Omental fat pad (tissue), 4 donors: ENCODE measurements around the gene FLG2. TPM values are rescaled to one million over a fixed set of nuclear protein-coding genes. Genes with fewer than 3 reads are reported as not detected.

ENCODE experiments used
- ATAC-seq: fragments of 150-250 bp; one replicate; pipeline ENCODE4 v1.9.1; 2016; ENCODE audit warnings: mild to moderate bottlenecking, moderate library complexity; ENCODE audit not compliant: low FRiP score
- DNase-seq: peaks from one replicate; pipeline ENCODE4 v3.0.0-alpha.2; 2019; ENCODE audit warnings: low spot score
- CTCF ChIP-seq, 3 donors: fragments of 450-650 bp; IDR thresholded peaks; one replicate each; pipeline ENCODE4 v1.5.1; 2016 to 2017; ENCODE audit warnings: antibody characterized with exemption in 3 of 3, mild to moderate bottlenecking in 3 of 3, moderate library complexity in 2 of 3
- total RNA-seq, 4 donors: library from RNA; depleted of rRNA; stranded (reverse); fragments of >200 nt; gene quantifications; one replicate each; pipeline ENCODE4 v1.1.0, GENCODE V29; 2016

FLG2 gene
- not detected for total RNA-seq

- no peak for DNase-seq
- ATAC-seq = no peak
Observed at GRCh38 chr1:152359906-152360305, at the start of gene FLG2. TSS of gene FLG2 (minus strand) at chr1:152360006. CDS start at chr1:152358884, 1,122 bp downstream.

GRCh38 chr1:152408664-152409063 is 48.9 kb upstream of the FLG2 start:
- no peak for DNase-seq
- no peak for TF ChIP-seq CTCF (IDR thresholded peaks at IDR 0.05)
- no peak for ATAC-seq

More at GRCh38 chr1:152359906-152360305, at the start of gene FLG2:
- TF ChIP-seq CTCF (IDR thresholded peaks at IDR 0.05) = no peak

- DNase-seq = no peak
- no peak for TF ChIP-seq CTCF (IDR thresholded peaks at IDR 0.05)
- ATAC-seq = no peak
Observed at GRCh38 chr1:152398812-152399698, 39.2 kb upstream of the FLG2 start.

- DNase-seq (no peak), ATAC-seq (no peak)
- no peak for TF ChIP-seq CTCF (IDR thresholded peaks at IDR 0.05)
Observed at GRCh38 chr1:152397474-152397873, 37.7 kb upstream of the FLG2 start.

DNA sequence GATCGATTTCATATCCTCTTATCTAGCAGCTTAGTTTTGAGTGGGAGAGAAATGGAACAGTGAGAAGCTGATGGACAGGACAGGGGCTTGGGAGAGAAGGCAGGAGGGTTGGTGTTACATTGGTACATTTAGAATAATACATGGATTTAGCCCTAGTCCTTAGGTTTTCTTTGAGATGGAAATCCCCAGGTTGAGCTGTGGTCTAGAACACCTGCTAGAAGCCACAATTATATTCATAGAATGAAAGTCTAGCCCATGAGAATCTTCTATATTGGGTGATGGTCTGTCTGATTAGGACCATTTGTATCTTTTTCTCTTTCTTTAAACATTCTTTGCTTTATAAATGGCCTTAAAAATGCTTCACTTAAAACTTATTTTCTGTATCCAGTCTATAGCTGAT is 34.3 kb upstream of the FLG2 start:
- no peak for TF ChIP-seq CTCF (IDR thresholded peaks at IDR 0.05)
- no peak for DNase-seq
- no peak for ATAC-seq

DNA sequence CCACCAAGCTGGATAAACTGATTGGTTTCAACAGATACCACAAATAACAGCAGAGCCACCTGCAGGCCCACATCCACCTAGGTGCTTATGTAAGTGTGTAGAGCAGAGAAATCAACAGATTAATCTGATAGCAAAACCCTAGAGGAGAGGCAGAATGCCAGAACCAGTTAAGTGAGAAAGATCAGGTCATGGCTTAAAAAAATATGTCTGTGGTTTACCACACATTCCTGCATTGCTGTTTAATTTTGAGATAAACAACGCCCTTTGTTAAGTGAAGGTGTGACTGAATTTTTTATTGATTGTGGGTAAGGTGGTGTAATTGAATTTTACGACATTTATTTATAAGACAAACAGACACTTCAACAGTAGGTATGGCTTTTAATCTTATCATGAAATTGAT is 33.1 kb upstream of the FLG2 start:
- DNase-seq = no peak
- TF ChIP-seq CTCF (IDR thresholded peaks at IDR 0.05) = no peak
- ATAC-seq = no peak

DNA sequence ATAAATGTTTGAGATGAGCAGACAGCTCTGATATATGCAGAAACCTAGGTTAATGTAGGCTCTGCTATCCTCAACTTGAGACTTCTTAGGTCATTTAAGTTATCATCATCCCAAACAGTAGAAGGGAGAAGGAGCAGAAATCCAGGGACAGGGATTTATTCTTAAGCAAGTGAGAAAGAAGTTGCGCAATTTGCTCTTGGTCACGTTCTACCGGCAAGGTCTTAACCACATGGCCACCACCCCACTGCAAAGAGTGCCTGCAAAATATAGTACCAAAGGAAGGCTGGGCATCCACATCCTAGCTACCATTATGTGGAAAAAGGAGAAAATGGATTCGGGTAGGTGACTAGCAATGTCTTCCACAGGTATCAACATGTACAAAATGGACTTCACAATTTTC is 29.1 kb upstream of the FLG2 start:
- ATAC-seq = no peak
- no peak for DNase-seq
- no peak for TF ChIP-seq CTCF (IDR thresholded peaks at IDR 0.05)
